GM23338 (cell line): ENCODE measurements around the gene NFIC.

ENCODE experiments used
- EZH2 ChIP-seq: fragments of 200-600 bp; sonication (generic); IDR thresholded peaks from one replicate; pipeline ENCODE4 v1.8.0; 2017; ENCODE audit warnings: antibody characterized with exemption, mild to moderate bottlenecking, low read depth; ENCODE audit not compliant: unreplicated experiment
- EZH2phosphoT487 ChIP-seq: fragments of 200-600 bp; sonication (generic); IDR thresholded peaks from one replicate; pipeline ENCODE4 v1.8.1; 2018; ENCODE audit warnings: antibody characterized with exemption; ENCODE audit not compliant: unreplicated experiment
- JUNB ChIP-seq: IDR thresholded peaks from one replicate; pipeline ENCODE4 v1.6.1; 2016; ENCODE audit warnings: antibody characterized with exemption; ENCODE audit not compliant: unreplicated experiment
- NANOG ChIP-seq: IDR thresholded peaks from 2 replicates; pipeline ENCODE4 v1.6.1; 2016; ENCODE audit warnings: antibody characterized with exemption, borderline replicate concordance
- POLR2AphosphoS5 ChIP-seq: IDR thresholded peaks from 2 replicates; pipeline ENCODE4 v1.6.1; 2016; ENCODE audit warnings: antibody characterized with exemption, low read depth
- REST ChIP-seq: IDR thresholded peaks from one replicate; pipeline ENCODE4 v1.6.1; 2018; ENCODE audit warnings: antibody characterized with exemption; ENCODE audit not compliant: unreplicated experiment
- ZNF114 ChIP-seq: fragments of 250-450 bp; sonication (Bioruptor Pico); IDR thresholded peaks from 2 replicates; pipeline ENCODE4 v1.5.0; 2020; ENCODE audit warnings: mild to moderate bottlenecking, moderate library complexity
- TF ChIP-seq, protein P1 (sequence below), 2 experiments: fragments of 200-600 bp in 1 of 2; sonication (generic) in 1 of 2; conservative IDR thresholded peaks; 2 replicates each; pipeline versions ENCODE4 v1.5.1 to v1.6.1; 2016 to 2017; ENCODE audit warnings: antibody characterized with exemption in 2 of 2, low read depth in 2 of 2, mild to moderate bottlenecking in 2 of 2, moderate library complexity in 1 of 2

GRCh38 chr19:3345850-3346460 lies 20.4 kb upstream of the NFIC start:
- TF ChIP-seq, protein P1, sequence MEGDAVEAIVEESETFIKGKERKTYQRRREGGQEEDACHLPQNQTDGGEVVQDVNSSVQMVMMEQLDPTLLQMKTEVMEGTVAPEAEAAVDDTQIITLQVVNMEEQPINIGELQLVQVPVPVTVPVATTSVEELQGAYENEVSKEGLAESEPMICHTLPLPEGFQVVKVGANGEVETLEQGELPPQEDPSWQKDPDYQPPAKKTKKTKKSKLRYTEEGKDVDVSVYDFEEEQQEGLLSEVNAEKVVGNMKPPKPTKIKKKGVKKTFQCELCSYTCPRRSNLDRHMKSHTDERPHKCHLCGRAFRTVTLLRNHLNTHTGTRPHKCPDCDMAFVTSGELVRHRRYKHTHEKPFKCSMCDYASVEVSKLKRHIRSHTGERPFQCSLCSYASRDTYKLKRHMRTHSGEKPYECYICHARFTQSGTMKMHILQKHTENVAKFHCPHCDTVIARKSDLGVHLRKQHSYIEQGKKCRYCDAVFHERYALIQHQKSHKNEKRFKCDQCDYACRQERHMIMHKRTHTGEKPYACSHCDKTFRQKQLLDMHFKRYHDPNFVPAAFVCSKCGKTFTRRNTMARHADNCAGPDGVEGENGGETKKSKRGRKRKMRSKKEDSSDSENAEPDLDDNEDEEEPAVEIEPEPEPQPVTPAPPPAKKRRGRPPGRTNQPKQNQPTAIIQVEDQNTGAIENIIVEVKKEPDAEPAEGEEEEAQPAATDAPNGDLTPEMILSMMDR (conservative IDR thresholded peaks at IDR 0.05; ENCODE audit: low read depth in 2 of 2) = no peak
- TF ChIP-seq NANOG = no peak
- no peak for TF ChIP-seq REST
- TF ChIP-seq POLR2AphosphoS5 = no peak
- TF ChIP-seq EZH2 = no peak
- TF ChIP-seq ZNF114 (CRISPR knock-in tag) = no peak
- TF ChIP-seq EZH2phosphoT487 = no peak
- TF ChIP-seq JUNB = no peak
